Cerebellar cortex (tissue), 1 donor: ENCODE measurements around the gene PUS7.
"Not testable (repeated sequence)": the region's sequence is repeated elsewhere in the genome, so short reads cannot be mapped to it uniquely, and the experiment has no call there.

Experiments
- DNase-seq: peaks from one replicate; pipeline ENCODE4 v3.0.0-alpha.2; 2015; ENCODE audit warnings: low spot score

PUS7 gene

GRCh38 chr7:105521717-105522463 lies at the start of gene PUS7:
TSS of gene PUS7 (minus strand) at chr7:105522271. CDS start at chr7:105508512, 13,759 bp downstream.
- peak; percentile 88 for DNase-seq

GRCh38 chr7:105567821-105568220 lies 45.8 kb upstream of the PUS7 start:
- DNase-seq: no peak

GRCh38 chr7:105567024-105567423 lies 45.0 kb upstream of the PUS7 start:
- no peak for DNase-seq

GRCh38 chr7:105565190-105565589 lies 43.1 kb upstream of the PUS7 start:
- DNase-seq: no peak

GRCh38 chr7:105559926-105560325 lies 37.9 kb upstream of the PUS7 start:
- no peak for DNase-seq

GRCh38 chr7:105538339-105538738 lies 16.3 kb upstream of the PUS7 start:
- DNase-seq: no peak

- no peak for DNase-seq
These were observed 10.8 kb upstream of the PUS7 start for GRCh38 chr7:105532709-105533460.

- peak; percentile 93 for DNase-seq
These were observed 10.0 kb upstream of the PUS7 start, which contains the start of gene RINT1 for GRCh38 chr7:105531792-105532671. TSS of gene RINT1 (plus strand) at chr7:105532201. CDS start at chr7:105532316, 115 bp downstream.

- DNase-seq: no peak
These were observed 8.5 kb upstream of the PUS7 start for GRCh38 chr7:105530546-105530945.

- no peak for DNase-seq
These were observed 8.1 kb upstream of the PUS7 start for GRCh38 chr7:105530126-105530525.

GRCh38 chr7:105527737-105528136 lies 5.7 kb upstream of the PUS7 start:
- not testable (repeated sequence) for DNase-seq

- DNase-seq: no peak
These were observed 2.8 kb upstream of the PUS7 start for GRCh38 chr7:105524840-105525239.

GRCh38 chr7:105524423-105524822 lies 2.4 kb upstream of the PUS7 start:
- not testable (repeated sequence) for DNase-seq

GRCh38 chr7:105521027-105521716 lies 899 bp downstream of the PUS7 start:
- DNase-seq: peak; percentile 50

- DNase-seq: not testable (repeated sequence)
These were observed 1.5 kb downstream of the PUS7 start for GRCh38 chr7:105520620-105521019.

GRCh38 chr7:105519353-105519752 lies 2.7 kb downstream of the PUS7 start:
- no peak for DNase-seq

- not testable (repeated sequence) for DNase-seq
These were observed 6.5 kb downstream of the PUS7 start for GRCh38 chr7:105515610-105516009.

GRCh38 chr7:105512926-105513526 lies 9.0 kb downstream of the PUS7 start:
- DNase-seq: no peak

- no peak for DNase-seq
These were observed 9.7 kb downstream of the PUS7 start for GRCh38 chr7:105512415-105512814.

GRCh38 chr7:105502173-105502572 lies 19.9 kb downstream of the PUS7 start:
- DNase-seq: no peak

GRCh38 chr7:105497016-105497415 lies 25.1 kb downstream of the PUS7 start:
- DNase-seq: no peak
